Body of pancreas (tissue), 4 donors: ENCODE measurements around the gene MLN.

Experiments
- POLR2A ChIP-seq, 3 donors: fragments of 450-650 bp; IDR thresholded peaks; one replicate each; pipeline ENCODE4 v1.6.1; 2016; ENCODE audit warnings: antibody characterized with exemption in 3 of 3, mild to moderate bottlenecking in 2 of 3
- TF ChIP-seq, protein P1 (sequence below), 7 experiments: fragments of 450-650 bp in 4 of 7; fragments of 200-600 bp in 3 of 7; sonication (generic) in 3 of 7; IDR thresholded peaks; one replicate each; pipeline ENCODE4 v1.5.1; 2016 to 2019; ENCODE audit warnings: antibody characterized with exemption in 7 of 7

DNA sequence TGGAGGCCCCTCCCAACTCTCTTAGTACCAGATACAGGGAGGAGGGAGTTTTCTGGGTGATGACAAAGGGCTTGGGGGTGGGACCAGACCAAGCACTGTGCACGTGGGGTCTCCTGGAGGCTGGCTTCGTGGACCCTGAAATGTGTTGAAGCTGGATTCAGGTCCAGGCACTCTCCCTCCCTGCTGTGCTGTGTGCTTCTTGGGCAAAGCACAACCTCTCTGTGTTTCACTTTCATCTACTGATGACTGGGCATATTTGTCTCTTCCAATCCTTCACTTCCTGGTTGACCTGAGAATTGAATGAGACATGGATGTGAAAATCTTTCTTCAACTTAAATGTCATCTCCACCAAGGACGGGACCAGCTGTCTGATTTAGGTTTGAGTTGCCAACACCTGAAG, 14.5 kb upstream of the MLN start:
- TF ChIP-seq, protein P1, sequence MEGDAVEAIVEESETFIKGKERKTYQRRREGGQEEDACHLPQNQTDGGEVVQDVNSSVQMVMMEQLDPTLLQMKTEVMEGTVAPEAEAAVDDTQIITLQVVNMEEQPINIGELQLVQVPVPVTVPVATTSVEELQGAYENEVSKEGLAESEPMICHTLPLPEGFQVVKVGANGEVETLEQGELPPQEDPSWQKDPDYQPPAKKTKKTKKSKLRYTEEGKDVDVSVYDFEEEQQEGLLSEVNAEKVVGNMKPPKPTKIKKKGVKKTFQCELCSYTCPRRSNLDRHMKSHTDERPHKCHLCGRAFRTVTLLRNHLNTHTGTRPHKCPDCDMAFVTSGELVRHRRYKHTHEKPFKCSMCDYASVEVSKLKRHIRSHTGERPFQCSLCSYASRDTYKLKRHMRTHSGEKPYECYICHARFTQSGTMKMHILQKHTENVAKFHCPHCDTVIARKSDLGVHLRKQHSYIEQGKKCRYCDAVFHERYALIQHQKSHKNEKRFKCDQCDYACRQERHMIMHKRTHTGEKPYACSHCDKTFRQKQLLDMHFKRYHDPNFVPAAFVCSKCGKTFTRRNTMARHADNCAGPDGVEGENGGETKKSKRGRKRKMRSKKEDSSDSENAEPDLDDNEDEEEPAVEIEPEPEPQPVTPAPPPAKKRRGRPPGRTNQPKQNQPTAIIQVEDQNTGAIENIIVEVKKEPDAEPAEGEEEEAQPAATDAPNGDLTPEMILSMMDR (IDR thresholded peaks at IDR 0.05), result no peak
- TF ChIP-seq POLR2A (IDR thresholded peaks at IDR 0.05), result no peak
